Astrocyte of the spinal cord (primary cell): ENCODE data around the gene SLC38A10.

Experiments
- DNase-seq: peaks from one replicate; pipeline ENCODE4 v3.0.0; 2011; ENCODE audit warnings: low read depth, low spot score
- H3K4me3 ChIP-seq: 2 replicates; pipeline ENCODE4 v1.5.1; 2011; ENCODE audit warnings: low read depth, mild to moderate bottlenecking, low read length, moderate library complexity
- in situ Hi-C: cut with HindIII; loops from 2 replicates; pipeline ENCODE4 v1.10.0; 2017; ENCODE audit warnings: low sequenced_read_pairs
- TF ChIP-seq, protein P1 (sequence below): IDR thresholded peaks from 2 replicates; pipeline ENCODE4 v1.5.1; 2012; ENCODE audit warnings: low read depth, mild to moderate bottlenecking, low read length, inconsistent platforms

The SLC38A10 gene

DNA sequence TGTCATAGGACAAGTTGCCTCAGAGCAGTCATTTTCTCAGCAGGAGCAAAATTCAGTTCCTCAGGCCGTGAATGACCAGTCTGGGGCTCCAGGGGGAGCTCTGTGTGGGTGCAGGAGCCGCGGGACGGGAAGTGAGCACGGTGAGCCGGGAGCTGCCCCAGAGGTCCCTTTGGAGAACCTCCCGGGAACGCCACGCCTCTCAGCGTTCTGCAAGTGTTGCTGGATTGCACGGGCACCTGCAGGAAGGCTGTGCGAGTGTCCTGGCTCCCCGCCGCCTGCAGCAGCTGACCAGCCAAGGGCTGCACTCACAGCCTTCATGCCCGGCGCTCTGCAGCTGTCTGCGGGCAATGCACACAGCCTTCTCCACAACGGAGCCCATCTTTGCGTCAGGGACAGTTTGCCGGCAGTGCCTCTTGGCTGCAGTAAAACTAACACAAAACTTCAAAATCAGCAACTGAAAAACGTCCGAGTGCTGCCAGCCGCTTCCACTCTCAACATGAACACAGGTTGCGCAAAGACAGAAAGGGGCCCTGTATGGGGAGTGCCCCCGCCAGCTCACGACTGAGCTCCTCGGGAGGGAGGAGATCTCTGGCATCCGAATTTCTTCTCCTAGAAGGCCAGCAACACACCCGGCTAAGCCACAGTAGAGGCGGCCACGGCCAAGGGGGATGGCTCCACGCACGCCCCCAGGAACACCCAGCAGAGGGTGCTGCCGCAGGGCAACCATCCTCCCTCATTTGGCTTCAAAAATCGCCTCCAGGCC is 40.0 kb downstream of the SLC38A10 start:
- H3K4me3 ChIP-seq = no peak overlapping the region
- TF ChIP-seq, protein P1, sequence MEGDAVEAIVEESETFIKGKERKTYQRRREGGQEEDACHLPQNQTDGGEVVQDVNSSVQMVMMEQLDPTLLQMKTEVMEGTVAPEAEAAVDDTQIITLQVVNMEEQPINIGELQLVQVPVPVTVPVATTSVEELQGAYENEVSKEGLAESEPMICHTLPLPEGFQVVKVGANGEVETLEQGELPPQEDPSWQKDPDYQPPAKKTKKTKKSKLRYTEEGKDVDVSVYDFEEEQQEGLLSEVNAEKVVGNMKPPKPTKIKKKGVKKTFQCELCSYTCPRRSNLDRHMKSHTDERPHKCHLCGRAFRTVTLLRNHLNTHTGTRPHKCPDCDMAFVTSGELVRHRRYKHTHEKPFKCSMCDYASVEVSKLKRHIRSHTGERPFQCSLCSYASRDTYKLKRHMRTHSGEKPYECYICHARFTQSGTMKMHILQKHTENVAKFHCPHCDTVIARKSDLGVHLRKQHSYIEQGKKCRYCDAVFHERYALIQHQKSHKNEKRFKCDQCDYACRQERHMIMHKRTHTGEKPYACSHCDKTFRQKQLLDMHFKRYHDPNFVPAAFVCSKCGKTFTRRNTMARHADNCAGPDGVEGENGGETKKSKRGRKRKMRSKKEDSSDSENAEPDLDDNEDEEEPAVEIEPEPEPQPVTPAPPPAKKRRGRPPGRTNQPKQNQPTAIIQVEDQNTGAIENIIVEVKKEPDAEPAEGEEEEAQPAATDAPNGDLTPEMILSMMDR = peak; percentile 80
- DNase-seq = peak; percentile 79
- in situ Hi-C loops = no loop called here

DNA sequence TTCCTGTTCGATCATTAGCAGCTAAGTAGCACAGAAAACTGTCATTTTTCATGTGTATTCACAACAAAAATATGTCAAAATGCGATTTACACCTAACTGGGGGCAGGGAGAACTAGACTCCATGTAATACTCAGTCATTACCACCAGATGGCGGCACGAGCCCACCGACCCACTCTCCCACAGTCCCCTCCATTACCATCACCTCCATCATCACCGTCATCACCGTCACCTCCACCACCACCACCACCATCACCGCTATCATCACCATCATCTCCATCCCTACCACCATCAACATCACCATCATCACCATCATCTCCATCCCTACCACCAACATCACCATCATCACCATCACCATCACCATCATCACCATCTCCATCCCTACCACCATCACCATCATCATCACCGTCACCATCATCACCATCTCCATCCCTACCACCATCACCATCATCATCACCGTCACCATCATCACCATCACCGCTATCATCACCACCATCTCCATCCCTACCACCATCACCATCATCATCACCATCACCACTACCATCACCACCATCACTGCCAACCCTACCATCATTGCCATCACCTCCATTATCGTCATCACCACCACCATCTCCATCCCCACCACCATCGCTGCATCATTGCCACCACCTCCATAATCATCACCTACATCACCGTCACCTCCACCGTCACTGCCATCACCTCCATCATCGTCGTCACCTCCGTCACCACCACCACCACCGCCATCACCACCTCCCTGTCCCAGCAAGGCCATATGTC is 41.6 kb downstream of the SLC38A10 start:
- H3K4me3 ChIP-seq = no peak overlapping the region
- TF ChIP-seq, protein P1 = peak; percentile 71
- DNase-seq = no peak
- in situ Hi-C loops = no loop called here

DNA sequence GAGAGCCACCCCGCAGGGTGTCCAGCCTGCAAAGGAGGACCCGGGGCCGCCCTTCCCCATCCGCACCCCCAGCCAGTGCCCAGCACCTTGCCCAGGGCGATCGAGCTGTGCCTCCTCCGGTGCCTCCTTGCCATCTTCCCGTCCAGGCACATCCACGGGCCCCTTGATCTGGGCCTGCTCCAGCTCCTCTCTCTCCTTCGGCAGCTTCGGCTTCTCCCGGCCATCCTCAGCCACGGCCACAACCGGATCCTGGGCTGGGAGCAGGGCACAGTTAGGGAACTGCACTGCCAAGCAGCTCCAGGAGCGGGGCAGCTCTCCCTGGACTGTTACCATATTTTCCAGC is 42.1 kb downstream of the SLC38A10 start:
- in situ Hi-C loops = no loop called here
- no peak for DNase-seq
- H3K4me3 ChIP-seq = no peak overlapping the region
- TF ChIP-seq, protein P1 = no peak

GRCh38 chr17:81252326-81252986 is 42.7 kb downstream of the SLC38A10 start:
- DNase-seq = no peak
- in situ Hi-C loops = no loop called here
- TF ChIP-seq, protein P1 = no peak
- H3K4me3 ChIP-seq = no peak overlapping the region

- TF ChIP-seq, protein P1 = no peak
- no peak for DNase-seq
- in situ Hi-C loops = no loop called here
- no peak overlapping the region for H3K4me3 ChIP-seq
Measured at GRCh38 chr17:81251709-81252301, 43.3 kb downstream of the SLC38A10 start.

DNA sequence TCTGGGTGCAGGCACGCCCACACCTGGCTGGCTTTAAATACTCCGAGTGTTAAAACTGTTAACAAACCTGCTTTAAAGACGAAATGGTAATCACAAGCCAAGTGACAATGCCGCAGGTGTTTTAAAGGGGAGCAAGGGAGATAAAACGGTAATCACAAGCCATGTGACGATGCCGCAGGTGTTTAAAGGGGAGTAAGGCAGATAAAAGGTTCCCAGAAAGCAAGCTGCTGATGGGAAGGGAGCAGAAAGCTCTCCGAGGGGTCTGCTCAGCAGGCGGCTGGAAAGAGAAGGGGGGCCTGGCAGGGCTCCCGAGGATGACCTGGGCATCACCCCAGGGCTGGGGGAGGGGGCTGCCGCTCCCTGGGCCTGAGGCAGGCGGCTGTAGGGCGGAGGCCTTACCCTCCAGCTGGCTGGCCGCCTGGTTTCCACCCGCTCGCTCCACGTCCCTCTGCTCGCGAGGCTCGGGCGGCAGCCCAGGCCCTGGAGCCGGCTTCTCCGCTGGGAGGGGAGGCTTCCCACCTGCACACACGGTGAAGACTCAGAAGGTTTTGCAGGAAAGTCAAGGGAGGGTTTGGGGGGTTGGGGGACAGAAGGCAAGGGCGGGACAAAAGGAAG is 43.9 kb downstream of the SLC38A10 start:
- in situ Hi-C loops = no loop called here
- TF ChIP-seq, protein P1 = no peak
- DNase-seq = no peak
- H3K4me3 ChIP-seq = no peak overlapping the region
